Tibial nerve (tissue), 4 donors: ENCODE results near the gene RYR3. TPM values are rescaled to one million over a fixed set of nuclear protein-coding genes. Genes with fewer than 3 reads are reported as not detected.

Experiments
- DNase-seq, 2 donors: peaks; one replicate each; pipeline ENCODE4 v3.0.0-alpha.2; 2019; ENCODE audit warnings: low spot score in 2 of 2
- H3K27ac ChIP-seq, 4 donors: fragments of 200-600 bp; sonication (generic) in 3 of 4; one replicate each; pipeline ENCODE4 v1.5.1; 2017 to 2019; ENCODE audit warnings: mild to moderate bottlenecking in 1 of 4
- H3K27me3 ChIP-seq, 2 donors: fragments of 200-600 bp; sonication (generic) in 1 of 2; one replicate each; pipeline versions ENCODE4 v1.5.1 to v1.6.0; 2017 to 2019
- H3K36me3 ChIP-seq, 3 donors: fragments of 200-600 bp; sonication (generic); one replicate each; pipeline ENCODE4 v1.5.1; 2018 to 2019
- H3K4me1 ChIP-seq, 4 donors: fragments of 200-600 bp; sonication (generic) in 3 of 4; one replicate each; pipeline ENCODE4 v1.5.1; 2017 to 2019
- H3K4me3 ChIP-seq, 4 donors: fragments of 200-600 bp; sonication (generic) in 3 of 4; one replicate each; pipeline ENCODE4 v1.5.1; 2017 to 2019; ENCODE audit warnings: mild to moderate bottlenecking in 1 of 4, moderate library complexity in 1 of 4
- H3K9me3 ChIP-seq, 4 donors: fragments of 200-600 bp; sonication (generic) in 3 of 4; one replicate each; pipeline ENCODE4 v1.5.1; 2017 to 2019
- CTCF ChIP-seq, 5 experiments: fragments of 200-600 bp in 3 of 5; fragments of 450-650 bp in 2 of 5; sonication (generic) in 3 of 5; IDR thresholded peaks; one replicate each; pipeline ENCODE4 v1.5.1; 2016 to 2019; ENCODE audit warnings: antibody characterized with exemption in 5 of 5, mild to moderate bottlenecking in 3 of 5, moderate library complexity in 2 of 5
- EP300 ChIP-seq, 2 donors: sonication (generic); formaldehyde crosslinking; IDR thresholded peaks; one replicate each; pipeline ENCODE4 v1.6.1; 2017; ENCODE audit warnings: antibody characterized with exemption in 2 of 2, mild to moderate bottlenecking in 1 of 2
- POLR2A ChIP-seq, 2 donors: fragments of 450-650 bp; IDR thresholded peaks; one replicate each; pipeline ENCODE4 v1.6.1; 2017; ENCODE audit warnings: antibody characterized with exemption in 2 of 2, mild to moderate bottlenecking in 2 of 2, moderate library complexity in 2 of 2
- WGBS, 2 donors: methylation state at CpG; one replicate each; pipeline ENCODE4 v1.1.5; 2018; 5-methylcytosine and 5-hydroxymethylcytosine counted together
- total RNA-seq, 4 donors: library from RNA; depleted of rRNA; stranded (reverse); fragments of >200 nt; gene quantifications; one replicate each; pipeline ENCODE4 v1.1.0, GENCODE V29; 2016

Gene RYR3
- total RNA-seq, 4 donors from 2014 or later: 1.2 to 7.0 (median 5.4) TPM

GRCh38 chr15:33848011-33848410 lies 537.2 kb downstream of the RYR3 start:
- no peaks in the 10 kb centered on the region for H3K36me3 ChIP-seq
- no peak overlapping the region for H3K27ac ChIP-seq
- H3K27me3 ChIP-seq: no peaks in the 10 kb centered on the region
- 94% methylated on average over 3 of the region's 3 CpGs for WGBS, 2 donors
- DNase-seq: no peak
- H3K4me1 ChIP-seq: no peaks in the 10 kb centered on the region
- H3K4me3 ChIP-seq: no peak overlapping the region
- H3K9me3 ChIP-seq: no peaks in the 10 kb centered on the region
- no peak for TF ChIP-seq CTCF (IDR thresholded peaks at IDR 0.05)
- no peak for TF ChIP-seq POLR2A (IDR thresholded peaks at IDR 0.05)
- no peak for TF ChIP-seq EP300 (IDR thresholded peaks at IDR 0.05)

GRCh38 chr15:33851079-33851478 lies 540.3 kb downstream of the RYR3 start:
- H3K27me3 ChIP-seq: no peaks in the 10 kb centered on the region
- H3K9me3 ChIP-seq: no peaks in the 10 kb centered on the region
- no peak for TF ChIP-seq CTCF (IDR thresholded peaks at IDR 0.05)
- H3K27ac ChIP-seq: no peak overlapping the region
- H3K36me3 ChIP-seq: no peaks in the 10 kb centered on the region
- no peaks in the 10 kb centered on the region for H3K4me1 ChIP-seq
- no peak for DNase-seq
- no peak overlapping the region for H3K4me3 ChIP-seq
- WGBS, 2 donors: 83 to 93% methylated on average over 1 of the region's 1 CpG

GRCh38 chr15:33852094-33852493 lies 541.3 kb downstream of the RYR3 start:
- Histone ChIP-seq H3K4me1 (no peaks in the 10 kb centered on the region), H3K4me3 (no peak overlapping the region), H3K36me3 (no peaks in the 10 kb centered on the region), H3K27ac (no peak overlapping the region), H3K9me3 (no peaks in the 10 kb centered on the region), H3K27me3 (no peaks in the 10 kb centered on the region)
- no peak for DNase-seq
- WGBS, 2 donors: 67 to 70% methylated on average over 1 of the region's 1 CpG
- TF ChIP-seq POLR2A (IDR thresholded peaks at IDR 0.05) (no peak), EP300 (IDR thresholded peaks at IDR 0.05) (no peak), CTCF (IDR thresholded peaks at IDR 0.05) (no peak)

- H3K27me3 ChIP-seq: no peaks in the 10 kb centered on the region
- TF ChIP-seq POLR2A (IDR thresholded peaks at IDR 0.05) (no peak), CTCF (IDR thresholded peaks at IDR 0.05) (no peak), EP300 (IDR thresholded peaks at IDR 0.05) (no peak)
- H3K27ac ChIP-seq: no peak overlapping the region
- no peak for DNase-seq
- H3K36me3 ChIP-seq: no peaks in the 10 kb centered on the region
- no peaks in the 10 kb centered on the region for H3K9me3 ChIP-seq
- no peaks in the 10 kb centered on the region for H3K4me1 ChIP-seq
- WGBS, 2 donors: 80 to 84% methylated on average over 2 of the region's 2 CpGs
- no peak overlapping the region for H3K4me3 ChIP-seq
Measured at GRCh38 chr15:33852570-33852969, 541.8 kb downstream of the RYR3 start.

- H3K27ac ChIP-seq: no peak overlapping the region
- H3K4me1 ChIP-seq: no peaks in the 10 kb centered on the region
- H3K27me3 ChIP-seq: no peaks in the 10 kb centered on the region
- no peak for DNase-seq
- no peak overlapping the region for H3K4me3 ChIP-seq
- peaks cover 0 to 32% (median 0%) of the 10 kb centered on the region in 3 donors for H3K36me3 ChIP-seq
- 97 to 98% methylated on average over 13 of the region's 13 CpGs for WGBS, 2 donors
- TF ChIP-seq POLR2A (IDR thresholded peaks at IDR 0.05): no peak
- no peak for TF ChIP-seq CTCF (IDR thresholded peaks at IDR 0.05)
- TF ChIP-seq EP300 (IDR thresholded peaks at IDR 0.05): no peak
- no peaks in the 10 kb centered on the region for H3K9me3 ChIP-seq
Measured at GRCh38 chr15:33857726-33858125, 547.0 kb downstream of the RYR3 start.
